ENCODE results near the gene ING1. TPM values are rescaled to one million over a fixed set of nuclear protein-coding genes. Genes with fewer than 3 reads are reported as not detected.
"Not testable (repeated sequence)": the region's sequence is repeated elsewhere in the genome, so short reads cannot be mapped to it uniquely, and the experiment has no call there.

Gene ING1
- total and polyA plus RNA-seq, 12 donors = 4.1 to 15.6 (median 6.3) TPM

- H3K4me3 ChIP-seq = no peak overlapping the region
- peaks cover 0 to 89% (median 29%) of the 10 kb centered on the region in 9 donors for H3K36me3 ChIP-seq
- no peaks in the 10 kb centered on the region for H3K4me1 ChIP-seq
- H3K27ac ChIP-seq = no peak overlapping the region
- no peaks in the 10 kb centered on the region for H3K27me3 ChIP-seq
- no peaks in the 10 kb centered on the region for H3K9me3 ChIP-seq
- no peak for DNase-seq
- WGBS, 2 donors = 91 to 96% methylated on average over 12 of the region's 12 CpGs
- no peak for ATAC-seq
- TF ChIP-seq CTCF (IDR thresholded peaks at IDR 0.05) = no peak
- intact Hi-C loops (cut with DNase I) = loop anchor here in 1 of 10 donors (10.0 kb wide), 1 partner anchor 95 kb away; no protein-coding TSS in a partner anchor
Observed at GRCh38 chr13:110689711-110690110, 23.8 kb upstream of the ING1 start.

- Histone ChIP-seq H3K4me1 (no peaks in the 10 kb centered on the region), H3K9me3 (no peaks in the 10 kb centered on the region), H3K36me3 (peaks cover 0 to 89% (median 21%) of the 10 kb centered on the region in 9 donors), H3K27ac (no peak overlapping the region), H3K4me3 (no peak overlapping the region), H3K27me3 (no peaks in the 10 kb centered on the region)
- 88 to 91% methylated on average over 8 of the region's 8 CpGs for WGBS, 2 donors
- ATAC-seq (no peak), DNase-seq (no peak)
- intact Hi-C loops (cut with DNase I) = no loop called here
- TF ChIP-seq CTCF (IDR thresholded peaks at IDR 0.05) = no peak
Observed at GRCh38 chr13:110690516-110690915, 23.0 kb upstream of the ING1 start.

- DNase-seq; H3K27ac ChIP-seq; H3K27me3 ChIP-seq; intact Hi-C loops (cut with DNase I); H3K9me3 ChIP-seq; H3K4me3 ChIP-seq; ATAC-seq: not testable (repeated sequence)
- H3K36me3 ChIP-seq = peaks cover 0 to 92% (median 45%) of the 10 kb centered on the region in 9 donors
- WGBS, 2 donors = 90% methylated on average over 7 of the region's 7 CpGs
- H3K4me1 ChIP-seq = peaks cover 0 to 25% (median 0%) of the 10 kb centered on the region in 9 donors
Observed at GRCh38 chr13:110695774-110696173, 17.7 kb upstream of the ING1 start.

- no peak for DNase-seq
- ATAC-seq = no peak
- H3K9me3 ChIP-seq = no peaks in the 10 kb centered on the region
- H3K36me3 ChIP-seq = peaks cover 0 to 92% (median 54%) of the 10 kb centered on the region in 9 donors
- WGBS, 2 donors = 91 to 93% methylated on average over 10 of the region's 10 CpGs
- H3K4me1 ChIP-seq = peaks cover 0 to 25% (median 0%) of the 10 kb centered on the region in 9 donors
- no peak for TF ChIP-seq CTCF (IDR thresholded peaks at IDR 0.05)
- intact Hi-C loops (cut with DNase I) = no loop called here
- H3K27me3 ChIP-seq = no peaks in the 10 kb centered on the region
- H3K27ac ChIP-seq = no peak overlapping the region
- no peak overlapping the region for H3K4me3 ChIP-seq
Observed at GRCh38 chr13:110696776-110697175, 16.7 kb upstream of the ING1 start.

- TF ChIP-seq CTCF (IDR thresholded peaks at IDR 0.05) = no peak
- H3K4me1 ChIP-seq = peaks cover 0 to 31% (median 2%) of the 10 kb centered on the region in 9 donors
- DNase-seq (no peak), ATAC-seq (no peak)
- peaks cover 0 to 99% (median 54%) of the 10 kb centered on the region in 9 donors for H3K36me3 ChIP-seq
- no peaks in the 10 kb centered on the region for H3K27me3 ChIP-seq
- H3K27ac ChIP-seq = no peak overlapping the region
- 87 to 90% methylated on average over 4 of the region's 4 CpGs for WGBS, 2 donors
- H3K4me3 ChIP-seq = no peak overlapping the region
- H3K9me3 ChIP-seq = no peaks in the 10 kb centered on the region
- intact Hi-C loops (cut with DNase I) = no loop called here
Observed at GRCh38 chr13:110697842-110698241, 15.7 kb upstream of the ING1 start.
